T-cell (primary cell): ENCODE measurements around the gene STXBP1. TPM values are rescaled to one million over a fixed set of nuclear protein-coding genes. Genes with fewer than 3 reads are reported as not detected.

Experiments used
- ATAC-seq, 4 experiments: fragments of 200-7000 bp in 3 of 4; fragments of 150-1000 bp in 1 of 4; cut with Tn5 transposase; replicated peaks in 1 of 4; 1 replicate in 3 of 4; 2 replicates in 1 of 4; pipeline ENCODE4 v1.10.0; 2021; ENCODE audit warnings: moderate library complexity in 3 of 4, mild to moderate bottlenecking in 2 of 4, moderate number of reproducible peaks in 1 of 4
- CTCF ChIA-PET, 2 donors: fragments of 300-600 bp; sonication (Branson Sonifier 250); formaldehyde crosslinking; loops; one replicate each; lab custom pipeline; 2022; ENCODE audit warnings: antibody characterized with exemption in 2 of 2; lab: Charles Lee
- POLR2A ChIA-PET, 2 donors: fragments of 300-600 bp; sonication (Branson Sonifier 250); formaldehyde crosslinking; loops; one replicate each; lab custom pipeline; 2022; ENCODE audit warnings: antibody characterized with exemption in 2 of 2; lab: Charles Lee
- DNase-seq, 35 experiments: peaks; one replicate each; pipeline versions ENCODE4 v3.0.0 to v3.0.0-alpha.2; 2013 to 2023
- H3K27ac ChIP-seq: one replicate; pipeline ENCODE4 v1.5.1; 2013; ENCODE audit warnings: low read length
- H3K27me3 ChIP-seq, 2 experiments: replicated peaks in 1 of 2; 1 replicate in 1 of 2; 2 replicates in 1 of 2; pipeline versions ENCODE4 v1.6.1 to v1.7.0; 2013; ENCODE audit warnings: low read length in 1 of 2, mixed read lengths in 1 of 2; ENCODE audit not compliant: control insufficient read depth in 2 of 2, insufficient read depth in 2 of 2; ENCODE audit errors: extremely low read depth in 1 of 2
- H3K36me3 ChIP-seq, 2 donors: 1 replicate in 1 of 2; 2 replicates in 1 of 2; pipeline versions ENCODE4 v1.6.1 to v1.7.0; 2013; ENCODE audit warnings: low read length in 1 of 2; ENCODE audit not compliant: control insufficient read depth in 2 of 2, insufficient read depth in 1 of 2; ENCODE audit errors: extremely low read depth in 1 of 2
- H3K4me1 ChIP-seq, 2 experiments: 1 replicate in 1 of 2; 2 replicates in 1 of 2; pipeline versions ENCODE4 v1.6.1 to v1.7.0; 2013; ENCODE audit warnings: low read length in 2 of 2, mixed read lengths in 1 of 2; ENCODE audit not compliant: insufficient read depth in 2 of 2, control insufficient read depth in 1 of 2; ENCODE audit errors: extremely low read depth in 1 of 2
- H3K4me3 ChIP-seq, 2 donors: 1 replicate in 1 of 2; 2 replicates in 1 of 2; pipeline versions ENCODE4 v1.5.1 to v1.7.0; 2013; ENCODE audit warnings: mild to moderate bottlenecking in 2 of 2, low read length in 1 of 2, moderate library complexity in 1 of 2; ENCODE audit not compliant: control insufficient read depth in 1 of 2; ENCODE audit errors: extremely low read depth in 1 of 2
- H3K9me3 ChIP-seq: 2 replicates; pipeline ENCODE4 v1.7.0; 2013
- H3K27ac Mint-ChIP-seq, 2 donors: one replicate each; pipeline ENCODE4 v1.8.0; 2020 to 2021; ENCODE audit warnings: mild to moderate bottlenecking in 2 of 2, mixed read lengths in 2 of 2
- H3K27me3 Mint-ChIP-seq, 2 donors: one replicate each; pipeline ENCODE4 v1.8.0; 2021 to 2022; ENCODE audit warnings: mixed read lengths in 2 of 2
- H3K36me3 Mint-ChIP-seq: one replicate; pipeline ENCODE4 v1.8.0; 2021; ENCODE audit warnings: mixed read lengths
- H3K4me1 Mint-ChIP-seq, 3 donors: one replicate each; pipeline ENCODE4 v1.8.0; 2020 to 2022; ENCODE audit warnings: mixed read lengths in 3 of 3, mild to moderate bottlenecking in 1 of 3
- H3K4me3 Mint-ChIP-seq, 3 donors: one replicate each; pipeline ENCODE4 v1.8.0; 2020 to 2022; ENCODE audit warnings: mild to moderate bottlenecking in 3 of 3, mixed read lengths in 3 of 3, moderate library complexity in 3 of 3
- H3K9me3 Mint-ChIP-seq, 3 donors: one replicate each; pipeline ENCODE4 v1.8.0; 2020 to 2022; ENCODE audit warnings: mixed read lengths in 3 of 3
- WGBS: methylation state at CpG from one replicate; pipeline ENCODE4 v1.1.5; 2013; ENCODE audit warnings: missing lambda C conversion rate; ENCODE audit not compliant: insufficient coverage; 5-methylcytosine and 5-hydroxymethylcytosine counted together
- total RNA-seq, 35 experiments: library from RNA in 6 of 35; stranded (reverse) in 6 of 35; fragments of 120-200 nt in 1 of 35; gene quantifications; one replicate each; pipeline versions ENCODE4 v1.2.1 to v1.2.4 and lab custom pipeline; 2013 to 2026

Gene STXBP1
- total RNA-seq, 5 donors from 2014 or later (not counting 1 experiment from before 2014, with no cell fraction given): 3.8 to 18.2 (median 17.3) TPM

DNA sequence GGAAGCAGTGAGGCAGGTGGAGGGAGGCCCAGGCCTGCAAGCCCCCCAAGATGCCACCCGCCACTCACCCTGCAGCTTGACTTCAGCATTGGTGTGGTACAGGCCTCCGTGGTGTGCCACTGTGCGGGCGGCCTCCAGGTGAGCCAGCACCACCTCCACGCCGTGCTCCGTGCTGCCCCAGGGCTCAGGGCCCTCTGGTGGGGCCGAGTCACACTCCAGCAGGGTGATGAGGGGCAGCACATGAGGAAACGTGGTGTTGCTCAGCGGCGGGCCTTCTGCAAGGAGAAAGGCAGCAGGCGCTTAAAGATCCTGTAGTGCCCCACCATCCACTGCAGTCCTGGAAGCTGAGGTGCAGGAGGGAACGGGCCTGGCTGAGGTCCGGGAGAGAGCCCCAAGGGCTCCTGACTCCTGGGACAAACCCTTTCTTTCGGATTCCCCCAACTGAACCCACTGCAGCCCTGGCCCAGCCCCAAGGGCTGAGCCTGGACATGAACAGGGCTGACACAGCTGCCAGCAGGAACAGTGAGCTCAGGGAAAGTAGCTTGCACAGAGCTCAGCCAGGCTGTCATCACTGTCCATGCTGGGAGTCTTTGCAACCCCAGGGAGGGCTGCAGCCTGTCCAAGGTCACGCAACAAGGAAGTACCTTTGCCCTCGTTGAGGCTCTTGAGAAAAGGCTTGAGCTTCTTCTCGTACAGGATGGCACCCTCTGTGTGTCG, 127.7 kb downstream of the STXBP1 start:
- Mint-ChIP-seq H3K27me3 (no peaks in the 10 kb centered on the region), H3K4me3 (no peak overlapping the region), H3K27ac (no peak overlapping the region), H3K36me3 (peaks cover 22% of the 10 kb centered on the region), H3K4me1 (peaks cover 5 to 11% (median 7%) of the 10 kb centered on the region in 3 donors), H3K9me3 (no peaks in the 10 kb centered on the region)
- Histone ChIP-seq H3K4me3 (no peak overlapping the region), H3K27me3 (no peaks in the 10 kb centered on the region), H3K4me1 (peaks cover 2 to 11% of the 10 kb centered on the region in 2 experiments), H3K9me3 (no peaks in the 10 kb centered on the region), H3K36me3 (peaks cover 34 to 63% of the 10 kb centered on the region in 2 donors), H3K27ac (no peak overlapping the region)
- ATAC-seq (no peak), DNase-seq (no peak)
- 97% methylated on average over 18 of the region's 19 CpGs for WGBS
- POLR2A ChIA-PET: no interaction called here
- CTCF ChIA-PET: no interaction called here

DNA sequence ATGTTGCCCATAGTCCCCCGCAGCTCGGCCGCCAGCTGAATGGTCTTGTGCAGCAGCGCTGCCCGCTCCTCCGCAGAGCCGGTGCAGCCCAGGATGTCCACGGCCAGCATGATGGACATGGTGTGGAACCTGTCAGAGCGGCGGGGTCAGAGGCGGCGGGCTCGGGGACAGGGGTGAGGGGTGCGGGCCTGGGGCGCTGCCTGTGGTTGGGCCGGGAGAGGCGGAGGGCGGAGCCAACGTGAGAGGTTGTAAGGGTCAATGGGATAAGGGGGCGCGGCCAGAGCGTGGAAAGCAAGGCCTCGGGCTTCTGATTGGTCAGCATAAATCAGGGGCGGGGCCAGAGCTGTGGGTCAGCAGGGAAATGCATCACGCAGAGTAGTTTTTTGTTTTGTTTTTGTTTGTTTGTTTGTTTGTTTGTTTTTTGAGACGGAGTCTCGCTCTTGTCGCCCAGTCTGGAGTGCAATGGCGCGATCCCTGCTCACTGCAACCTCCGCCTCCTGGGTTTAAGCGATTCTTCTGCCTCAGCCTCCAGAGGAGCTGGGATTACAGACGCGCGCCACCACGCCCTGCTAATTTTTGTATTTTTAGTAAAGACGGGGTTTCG, 129.9 kb downstream of the STXBP1 start:
- Mint-ChIP-seq H3K27ac (no peak overlapping the region), H3K4me3 (no peak overlapping the region), H3K36me3 (peaks cover 35% of the 10 kb centered on the region), H3K9me3 (no peaks in the 10 kb centered on the region), H3K4me1 (peaks cover 4 to 10% (median 8%) of the 10 kb centered on the region in 3 donors), H3K27me3 (no peaks in the 10 kb centered on the region)
- DNase-seq (no peak), ATAC-seq (no peak)
- ChIA-PET POLR2A (no interaction called here), CTCF (no interaction called here)
- 99% methylated on average over 34 of the region's 38 CpGs for WGBS
- no peaks in the 10 kb centered on the region for H3K27me3 ChIP-seq
- no peak overlapping the region for H3K4me3 ChIP-seq
- peaks cover 34 to 78% of the 10 kb centered on the region in 2 donors for H3K36me3 ChIP-seq
- H3K4me1 ChIP-seq: peaks cover 0 to under 1% of the 10 kb centered on the region in 2 experiments
- no peaks in the 10 kb centered on the region for H3K9me3 ChIP-seq
- no peak overlapping the region for H3K27ac ChIP-seq

Other genes starting within 250 kb of the STXBP1 start
- gene SLC2A8, start 215.1 kb upstream of the STXBP1 start, total RNA-seq: 1 to 10 TPM; 1.4 to 6.2 (median 2.6) TPM
- gene ZNF79, start 187.9 kb upstream of the STXBP1 start, total RNA-seq: 10 to 100 TPM in 3 of 5 donors, 1 to 10 TPM in 2; 7.2 to 20.2 (median 17.3) TPM
- gene RPL12, start 160.9 kb upstream of the STXBP1 start, total RNA-seq: 1,000 to 10,000 TPM; 1,494 to 1,979 (median 1,776) TPM
- 10 to 100 TPM; 17.9 to 30.3 (median 25.1) TPM for gene LRSAM1, start 160.8 kb upstream of the STXBP1 start, total RNA-seq
- under 1 TPM in 3 of 5 donors, not detected in 2; 0.13 to 0.44 (median 0.40) TPM for gene CFAP157, start 94.7 kb downstream of the STXBP1 start, total RNA-seq
- 10 to 100 TPM in 4 of 5 donors, 1 to 10 TPM in 1; 4.4 to 15.9 (median 12.9) TPM for gene PTRH1, start 103.4 kb downstream of the STXBP1 start, total RNA-seq
- gene TTC16, start 103.8 kb downstream of the STXBP1 start, total RNA-seq: 10 to 100 TPM in 1 of 5 donors, 1 to 10 TPM in 4; 4.6 to 31.8 (median 6.2) TPM
- 10 to 100 TPM in 3 of 5 donors, 1 to 10 TPM in 2; 7.7 to 18.4 (median 15.5) TPM for gene TOR2A, start 123.0 kb downstream of the STXBP1 start, total RNA-seq
- gene SH2D3C, start 166.4 kb downstream of the STXBP1 start, total RNA-seq: 10 to 100 TPM; 31.6 to 48.7 (median 47.7) TPM
- 100 to 1,000 TPM; 108 to 159 (median 147) TPM for gene CDK9, start 173.8 kb downstream of the STXBP1 start, total RNA-seq
- gene FPGS, start 190.6 kb downstream of the STXBP1 start, total RNA-seq: 100 to 1,000 TPM in 3 of 5 donors, 10 to 100 TPM in 2; 78.4 to 151 (median 139) TPM
- 10 to 100 TPM in 1 of 5 donors, 1 to 10 TPM in 4; 6.8 to 16.7 (median 8.8) TPM for gene ENG, start 242.4 kb downstream of the STXBP1 start, total RNA-seq